HG02852 (cell line): ENCODE results near the gene DNAJC15.
A peak's percentile ranks its signal among the peaks of the same experiment; 100 is the strongest.
"Not testable (repeated sequence)": the region's sequence is repeated elsewhere in the genome, so short reads cannot be mapped to it uniquely, and the experiment has no call there.

Experiments
- ATAC-seq: cut with Tn5 transposase; IDR thresholded peaks from one replicate; pipeline ENCODE4 v1.9.1; 2021; ENCODE audit warnings: mild to moderate bottlenecking, moderate library complexity; ENCODE audit not compliant: unreplicated experiment

Gene DNAJC15

DNA sequence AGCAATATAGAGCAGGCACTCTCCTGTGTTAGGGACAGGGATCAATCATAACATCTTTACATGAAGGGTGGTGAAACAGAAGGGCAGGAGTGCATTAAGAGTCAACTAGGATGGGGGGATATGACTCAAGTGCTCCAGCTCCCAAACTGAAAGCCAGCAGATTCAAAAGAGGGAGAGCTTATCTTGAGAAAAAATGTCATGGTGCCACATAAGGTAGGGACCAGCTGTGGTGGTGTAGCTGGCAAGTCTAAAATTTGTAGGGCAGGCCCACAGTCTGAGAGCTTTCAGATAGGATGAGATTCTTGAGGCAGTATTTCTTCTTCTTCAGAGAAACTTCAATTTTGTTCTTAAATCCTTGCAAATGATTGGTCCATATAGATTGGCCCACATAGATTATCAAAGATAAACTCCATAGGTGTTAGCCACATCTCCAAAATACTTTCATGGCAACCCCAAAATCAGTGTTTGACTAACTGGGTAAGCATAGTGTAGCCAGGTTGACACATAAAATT is 19.1 kb downstream of the DNAJC15 start:
- ATAC-seq = no peak

DNA sequence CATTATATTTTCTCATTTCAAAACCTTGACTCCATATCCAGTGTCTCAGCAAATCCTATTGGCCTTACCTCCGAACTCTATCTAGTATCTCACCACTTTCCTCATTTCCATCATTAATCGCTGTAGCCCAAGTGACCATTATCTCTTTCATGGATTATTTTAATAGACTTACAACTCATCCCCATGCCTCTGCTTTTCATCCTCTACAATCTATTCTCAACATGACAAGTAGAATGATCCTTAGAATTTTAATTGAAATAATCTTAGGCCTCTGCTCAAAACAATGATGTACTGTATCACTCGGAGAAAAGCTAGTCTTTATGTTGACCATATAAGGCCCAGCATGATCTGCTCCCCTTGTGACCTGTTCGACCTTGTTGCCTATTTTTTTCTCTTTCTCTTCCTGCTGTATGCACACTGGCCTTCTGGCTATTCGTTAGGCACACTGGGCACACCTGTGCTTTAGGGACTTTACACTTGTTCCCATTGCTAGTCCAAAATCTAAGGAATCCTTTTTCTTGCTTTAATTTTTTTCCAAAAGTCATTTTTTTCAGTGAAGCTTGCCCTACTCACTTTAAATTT is 21.4 kb downstream of the DNAJC15 start:
- no peak for ATAC-seq

DNA sequence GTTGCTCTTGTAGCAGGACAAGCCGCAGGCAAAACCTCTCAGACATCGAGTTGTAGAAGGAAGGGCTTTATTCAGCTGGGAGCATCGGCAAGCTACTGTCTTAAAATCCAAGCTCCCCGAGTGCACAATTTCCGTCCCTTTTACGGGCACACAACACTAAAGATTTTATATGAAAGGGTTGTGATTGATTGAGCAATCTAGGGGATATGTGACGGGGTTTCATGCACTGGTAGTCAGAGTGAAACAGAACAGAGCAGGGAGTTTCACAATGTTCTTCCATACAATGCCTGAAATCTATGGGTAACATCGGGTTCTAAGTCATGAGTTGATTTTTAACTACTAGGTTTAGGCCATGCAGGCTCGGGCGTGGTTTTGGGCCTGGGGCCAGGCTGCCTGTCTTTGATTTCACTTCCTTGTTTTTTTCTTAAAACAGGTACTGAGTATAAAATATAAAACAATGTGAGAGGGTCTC is 22.0 kb downstream of the DNAJC15 start:
- not testable (repeated sequence) for ATAC-seq

DNA sequence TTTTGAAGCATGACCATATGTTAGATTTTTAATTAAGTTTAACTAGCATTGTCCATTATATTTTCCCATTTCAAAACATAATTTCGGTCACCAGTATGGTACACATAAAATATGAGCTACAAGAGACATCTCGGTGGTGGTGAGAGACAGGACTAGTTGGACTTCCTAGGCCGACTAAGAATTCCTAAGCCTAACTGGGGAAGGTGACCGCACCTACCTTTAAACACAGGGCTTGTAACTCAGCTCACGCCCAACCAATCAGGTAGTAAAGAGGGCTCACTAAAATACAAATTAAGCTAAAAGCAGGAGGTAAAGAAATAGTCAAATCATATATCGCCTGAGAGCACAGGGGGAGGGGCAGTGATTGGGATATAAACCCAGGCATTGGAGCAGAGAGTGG is 22.9 kb downstream of the DNAJC15 start:
- no peak for ATAC-seq

DNA sequence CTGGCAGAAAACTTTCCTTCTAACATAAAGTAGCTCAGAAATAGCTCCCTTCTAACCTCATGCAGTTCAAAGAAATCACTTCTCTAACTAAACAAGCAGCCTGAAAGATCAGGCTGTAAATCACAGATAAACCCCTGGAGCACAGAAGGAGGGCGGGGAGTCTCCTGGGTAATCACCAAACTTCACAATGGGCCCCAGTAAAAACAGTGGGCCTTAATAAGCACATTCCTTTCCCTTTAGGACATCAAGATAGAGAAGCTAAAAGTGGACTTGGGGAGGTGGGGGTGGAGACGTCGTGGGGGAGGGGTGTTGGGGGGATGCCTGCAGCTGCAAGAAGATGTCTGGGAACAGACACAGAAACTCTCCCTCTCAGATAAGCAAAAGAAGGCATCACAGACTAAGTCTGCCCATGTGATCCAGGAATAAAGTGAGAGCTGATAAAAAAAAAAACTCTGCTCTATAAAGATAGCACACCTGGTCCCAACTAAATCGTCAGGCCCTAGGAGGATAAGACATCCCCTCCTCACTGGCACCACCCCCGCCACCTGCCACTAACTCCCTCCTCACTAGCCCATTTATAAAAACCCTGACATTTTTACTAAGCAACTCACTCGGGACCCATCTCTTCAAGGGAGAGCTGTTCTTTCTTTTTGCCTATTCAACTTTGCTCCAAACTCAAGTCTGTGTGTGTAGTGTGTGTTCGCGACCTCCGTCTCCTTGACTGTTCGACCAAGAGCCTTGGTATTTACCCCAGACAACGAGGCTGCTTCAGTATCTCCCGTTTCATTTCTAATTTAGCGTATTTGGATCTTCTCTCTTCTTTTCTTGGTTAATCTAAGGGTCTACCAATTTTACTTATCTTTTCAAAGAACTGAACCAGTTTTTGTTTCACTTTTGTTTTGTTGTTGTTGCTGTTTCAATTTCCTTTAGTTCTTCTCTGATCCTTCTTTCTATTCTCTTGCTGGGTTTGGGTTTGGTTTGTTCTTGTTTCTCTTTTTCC is 31.7 kb downstream of the DNAJC15 start:
- ATAC-seq = no peak

DNA sequence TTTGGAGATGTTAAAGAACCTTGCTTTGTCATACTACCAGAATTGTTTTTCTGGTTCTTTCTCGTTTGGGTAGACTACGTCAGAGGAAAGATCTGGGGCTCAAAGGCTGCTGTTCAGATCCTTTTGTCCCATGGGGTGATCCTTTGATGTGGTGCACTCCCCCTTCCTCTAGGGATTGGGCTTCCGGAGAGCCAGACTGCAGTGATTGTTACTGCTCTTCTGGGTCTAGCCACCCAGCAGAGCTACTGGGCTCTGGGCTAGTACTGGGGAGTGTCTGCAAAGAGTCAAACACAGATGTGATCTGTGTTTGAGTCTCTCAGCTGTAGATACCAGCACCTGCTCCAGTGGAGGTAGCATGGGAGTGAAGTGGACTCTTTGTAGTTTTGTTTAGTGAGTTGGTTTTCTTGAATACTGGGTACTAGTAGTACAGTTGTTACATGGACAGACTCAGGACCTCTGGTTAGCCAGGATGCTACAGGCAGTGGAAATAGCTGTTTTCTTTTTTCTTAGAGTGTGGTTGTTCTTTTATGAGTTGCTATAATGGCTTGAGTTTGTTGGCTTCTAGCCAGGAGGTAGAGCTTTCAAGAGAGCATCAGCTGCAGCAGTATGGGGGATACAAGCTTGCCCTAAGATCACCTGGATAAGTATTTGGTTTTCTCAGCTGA is 34.4 kb downstream of the DNAJC15 start:
- ATAC-seq = no peak

DNA sequence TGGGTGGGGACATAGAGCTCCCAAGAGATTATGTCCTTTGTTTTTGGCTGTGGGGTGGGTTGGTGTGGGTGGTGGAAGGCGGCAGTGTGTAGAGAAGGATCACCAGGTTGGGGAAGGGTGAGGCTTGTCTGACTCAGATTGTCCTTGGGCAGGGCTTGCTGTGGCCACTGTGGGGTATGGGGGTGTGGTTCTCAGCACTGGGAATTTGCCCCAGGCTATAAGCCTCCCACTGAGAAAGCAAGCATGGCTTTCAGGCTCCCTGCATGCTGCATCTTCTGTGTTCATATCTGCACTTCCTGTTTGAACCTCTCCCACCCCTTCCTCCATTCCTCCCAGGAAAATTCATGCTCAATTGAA is 34.9 kb downstream of the DNAJC15 start:
- no peak for ATAC-seq

DNA sequence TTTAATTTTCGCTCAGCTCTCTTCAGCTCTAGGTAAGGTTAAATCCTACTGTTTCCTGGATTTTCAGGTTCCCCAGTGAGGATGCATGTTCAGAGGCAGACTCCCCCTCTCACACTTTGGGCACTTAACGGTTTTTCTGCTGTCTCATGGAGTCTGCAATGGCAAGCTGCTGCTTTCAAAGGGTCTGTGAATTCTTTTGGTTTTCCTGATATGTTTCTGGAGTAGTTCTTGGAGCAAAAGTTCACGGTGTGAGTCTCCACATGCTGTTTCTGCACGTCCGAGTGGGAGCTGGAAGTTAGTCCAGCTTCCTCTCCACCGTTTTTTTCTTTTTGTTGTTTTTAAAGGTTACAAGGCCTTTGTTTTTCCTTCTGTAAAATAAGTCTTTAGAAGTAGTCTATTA is 35.4 kb downstream of the DNAJC15 start:
- no peak for ATAC-seq

DNA sequence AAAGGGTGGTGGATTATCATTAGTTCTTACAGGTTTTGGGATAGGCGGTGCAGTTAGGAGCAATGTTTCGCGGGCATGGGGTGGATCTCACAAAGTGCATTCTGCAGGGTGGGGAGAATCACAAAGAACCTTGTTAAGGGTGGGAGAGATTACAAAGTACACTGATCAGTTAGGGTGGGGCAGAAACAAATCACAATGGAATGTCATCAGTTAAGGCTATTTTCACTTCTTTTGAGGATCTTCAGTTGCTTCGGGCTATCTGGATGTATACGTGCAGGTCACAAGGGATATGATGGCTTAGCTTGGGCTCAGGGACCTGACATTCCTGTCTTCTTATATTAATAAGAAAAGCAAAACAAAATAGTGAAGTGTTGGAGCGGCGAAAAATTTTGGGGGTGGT is 36.4 kb downstream of the DNAJC15 start:
- not testable (repeated sequence) for ATAC-seq

DNA sequence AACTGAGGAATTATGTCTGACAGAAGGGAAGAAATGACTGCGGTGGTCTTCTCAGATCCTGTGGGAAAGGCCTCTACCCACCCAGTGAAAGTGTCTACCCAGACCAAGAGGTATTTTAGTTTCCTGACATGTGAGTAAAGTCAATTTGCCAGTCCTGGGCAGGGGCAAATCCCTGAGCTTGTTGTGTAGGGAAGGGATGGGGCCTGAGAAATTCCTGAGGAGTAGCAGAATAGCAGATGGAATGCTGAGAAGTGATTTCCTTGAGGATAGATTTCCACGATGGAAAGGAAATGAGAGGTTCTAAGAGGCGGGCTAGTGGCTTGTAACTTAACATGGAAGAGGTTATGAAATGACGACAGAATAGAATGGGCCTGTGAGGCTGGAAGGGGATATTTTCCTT is 37.4 kb downstream of the DNAJC15 start:
- not testable (repeated sequence) for ATAC-seq

DNA sequence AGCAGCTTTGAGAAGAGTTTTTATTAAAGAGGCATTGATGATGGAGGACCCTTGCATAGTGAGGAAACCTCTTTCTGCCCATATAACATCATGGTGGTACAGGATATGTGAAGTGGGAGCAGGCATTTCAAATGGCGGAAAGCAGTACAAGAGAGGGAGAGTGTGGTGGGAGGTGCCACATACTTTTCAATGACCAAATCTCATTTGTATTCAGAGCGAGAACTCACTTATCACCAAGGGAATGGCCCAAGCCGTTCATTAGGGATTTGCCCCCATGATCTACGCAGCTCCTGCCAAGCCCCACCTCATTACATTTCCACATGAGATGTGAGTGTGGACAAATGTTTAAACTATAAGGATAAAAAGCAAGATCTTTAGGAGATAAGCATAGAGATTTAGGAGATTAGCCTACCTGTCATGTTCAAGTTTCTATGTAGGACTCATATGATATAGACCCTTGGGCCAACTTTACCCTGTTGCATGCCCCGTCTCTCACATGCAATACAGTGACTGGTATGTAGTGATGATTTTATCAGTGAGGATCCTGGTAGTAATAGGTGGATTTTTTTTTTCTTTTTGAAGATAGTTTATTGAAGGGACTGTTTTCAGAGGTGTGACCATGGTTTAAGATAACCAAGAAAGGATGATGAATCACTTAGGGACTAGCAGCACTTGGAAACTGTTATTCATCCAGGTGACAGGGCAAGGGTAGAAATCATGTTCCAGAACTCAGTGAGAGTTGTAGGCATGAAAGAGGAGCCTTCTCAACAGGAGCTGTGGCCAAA is 38.3 kb downstream of the DNAJC15 start:
- ATAC-seq = no peak

DNA sequence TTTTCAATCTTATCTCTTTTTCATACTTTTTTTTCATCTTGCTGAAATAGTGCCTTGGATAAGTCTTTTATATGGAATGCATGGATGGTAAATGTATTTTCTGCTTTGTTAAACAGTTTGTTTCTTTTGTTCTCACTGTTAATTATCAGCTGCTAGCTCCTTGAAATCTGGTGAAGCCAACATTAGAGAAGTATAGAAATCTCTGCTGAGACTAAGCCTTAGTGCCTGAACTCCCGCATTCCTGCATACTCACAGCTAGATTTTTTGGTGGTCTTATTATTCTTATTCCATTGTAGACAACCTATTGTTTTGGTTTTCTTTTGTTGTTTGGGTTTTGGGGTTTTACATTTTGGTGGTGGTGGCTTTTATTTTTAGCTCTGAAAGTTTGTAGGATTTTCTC is 48.4 kb downstream of the DNAJC15 start:
- no peak for ATAC-seq

DNA sequence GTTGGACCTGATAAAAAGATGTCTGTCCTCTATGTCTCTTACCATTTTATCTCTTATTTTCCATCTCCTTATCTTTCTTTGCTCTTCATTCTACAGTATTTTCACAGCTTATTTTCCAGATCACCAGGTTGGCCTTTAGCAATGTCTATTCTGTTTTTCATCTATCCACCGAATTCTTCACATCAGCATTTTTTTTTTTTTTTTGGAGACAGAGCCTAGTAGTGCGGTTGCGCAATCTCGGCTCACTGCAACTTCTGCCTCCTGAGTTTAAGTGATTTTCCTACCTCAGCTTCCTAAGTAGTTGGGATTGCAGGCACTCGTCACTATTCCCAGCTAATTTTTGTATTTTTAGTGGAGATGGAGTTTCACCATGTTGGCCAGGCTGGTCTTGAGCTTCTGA is 49.0 kb downstream of the DNAJC15 start:
- no peak for ATAC-seq

DNA sequence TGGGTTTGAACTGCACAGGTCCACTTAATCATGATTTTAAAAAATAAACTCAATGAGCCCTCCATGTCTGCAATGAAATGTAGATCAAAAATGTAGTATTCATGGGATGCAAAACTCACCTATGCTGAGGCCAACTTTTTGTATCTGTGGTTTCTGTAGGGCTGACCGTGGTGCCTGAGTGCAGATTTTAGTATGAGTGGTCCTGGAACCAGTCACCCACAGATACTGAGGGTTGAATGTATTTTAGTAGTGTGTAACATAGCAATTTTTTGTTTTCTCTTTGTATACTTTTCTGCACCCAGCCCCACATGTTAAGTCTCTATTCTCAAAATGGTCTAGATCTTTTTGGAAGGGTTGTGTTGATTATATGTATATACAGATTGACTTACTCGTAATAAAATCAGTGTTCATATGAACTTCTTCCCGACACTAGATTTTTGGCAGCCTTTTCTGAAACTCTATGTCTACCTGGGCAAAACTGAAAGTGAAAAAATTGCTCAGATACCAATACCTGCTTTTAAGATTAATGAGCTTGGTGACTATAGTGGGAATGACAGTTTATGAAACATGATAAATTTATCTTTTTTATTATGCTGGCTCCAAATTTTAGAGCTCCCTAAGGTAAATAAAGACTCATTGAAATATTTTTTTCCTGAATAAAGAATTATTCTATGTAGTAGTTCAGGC is 51.6 kb downstream of the DNAJC15 start:
- ATAC-seq = peak; percentile 74

DNA sequence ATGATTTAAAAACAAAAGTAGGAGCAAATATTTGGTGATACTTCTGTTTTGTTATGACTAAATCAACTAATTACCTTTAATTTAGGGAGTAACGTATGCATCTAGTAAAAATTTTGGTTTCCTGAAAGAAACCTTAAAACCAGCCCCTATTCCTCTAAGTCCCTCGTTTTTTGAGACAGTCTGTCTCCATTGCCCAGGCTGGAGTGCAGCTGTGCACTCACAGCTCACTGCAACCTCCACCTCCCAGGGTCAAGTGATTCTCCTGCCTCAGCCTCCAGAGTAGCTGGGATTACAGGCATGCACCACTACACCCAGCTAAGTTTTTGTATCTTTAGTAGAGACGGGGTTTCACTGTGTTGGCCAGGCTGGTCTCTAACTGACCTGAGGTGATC is 52.1 kb downstream of the DNAJC15 start:
- not testable (repeated sequence) for ATAC-seq

DNA sequence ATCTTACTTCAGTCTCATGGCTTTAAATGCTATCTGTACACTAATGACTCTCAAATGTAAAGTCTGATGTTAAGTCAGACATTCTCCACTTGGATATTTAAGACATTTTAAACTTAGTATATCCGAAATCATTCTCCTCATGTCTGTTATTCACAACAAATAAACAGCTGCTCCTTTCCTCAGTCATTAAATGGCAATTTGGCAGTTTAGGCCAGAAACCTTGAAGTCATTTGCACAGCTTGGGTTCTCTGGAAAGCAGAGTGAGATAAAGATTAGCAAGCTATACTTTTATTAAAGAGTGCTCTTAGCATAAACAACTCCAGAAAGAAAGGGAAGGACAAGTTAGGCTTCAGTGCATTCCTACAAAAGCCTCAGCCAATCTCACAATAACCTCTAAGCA is 53.7 kb downstream of the DNAJC15 start:
- ATAC-seq = no peak

DNA sequence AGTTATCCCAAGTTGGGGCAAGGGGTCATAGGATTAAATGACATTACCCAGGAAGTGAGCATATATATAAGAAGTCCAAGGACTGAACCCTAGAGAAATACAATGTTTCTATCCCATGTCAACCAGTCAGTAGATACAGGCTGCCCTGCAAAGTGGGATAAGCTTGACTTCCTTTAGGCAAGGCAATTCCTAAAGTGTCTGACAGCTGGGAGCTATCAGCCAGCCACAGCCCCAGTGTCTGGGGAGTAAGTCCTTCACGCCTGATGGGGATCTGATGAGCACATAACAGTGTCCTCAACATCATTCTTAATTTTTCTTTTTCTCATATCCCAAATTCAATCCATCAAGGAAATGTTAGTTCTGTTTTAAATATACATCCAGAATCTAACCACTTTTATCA is 54.1 kb downstream of the DNAJC15 start:
- no peak for ATAC-seq

DNA sequence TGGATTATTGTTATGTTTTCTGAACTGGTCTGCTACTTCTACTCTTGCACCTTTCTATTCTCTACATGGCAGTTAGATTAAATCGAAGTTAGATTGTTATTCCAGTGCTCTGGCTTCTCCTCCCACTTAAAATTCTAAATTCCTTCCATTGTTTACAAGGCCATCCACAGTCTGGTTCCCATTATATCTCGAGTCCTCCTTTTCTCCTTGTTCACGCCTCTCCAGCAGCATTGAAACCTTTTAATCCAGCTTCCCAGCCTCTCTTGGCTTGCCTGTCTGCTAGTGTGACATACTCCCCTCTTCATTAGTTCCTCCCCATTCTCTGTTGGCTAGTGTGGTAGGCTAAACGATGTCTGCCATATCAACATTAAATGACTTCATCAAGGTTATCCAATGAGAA is 54.5 kb downstream of the DNAJC15 start:
- ATAC-seq = no peak

DNA sequence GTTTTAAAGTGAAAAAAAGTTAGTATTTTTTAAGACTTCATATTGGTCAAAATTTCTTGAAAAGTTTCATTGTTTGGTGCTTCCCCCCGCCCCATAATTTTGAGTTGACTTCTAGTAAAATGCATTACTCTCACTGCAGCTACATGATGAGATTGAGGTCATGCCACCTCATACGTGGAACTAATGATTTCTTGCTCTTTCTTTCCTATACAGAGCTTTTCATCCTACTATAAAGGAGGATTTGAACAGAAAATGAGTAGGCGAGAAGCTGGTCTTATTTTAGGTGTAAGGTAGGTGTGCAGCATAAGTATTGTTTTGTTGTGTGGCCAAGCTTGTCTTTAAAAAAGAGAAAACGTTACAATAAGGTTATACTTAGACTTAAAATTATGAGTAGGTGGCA is 55.0 kb downstream of the DNAJC15 start:
- ATAC-seq = no peak

DNA sequence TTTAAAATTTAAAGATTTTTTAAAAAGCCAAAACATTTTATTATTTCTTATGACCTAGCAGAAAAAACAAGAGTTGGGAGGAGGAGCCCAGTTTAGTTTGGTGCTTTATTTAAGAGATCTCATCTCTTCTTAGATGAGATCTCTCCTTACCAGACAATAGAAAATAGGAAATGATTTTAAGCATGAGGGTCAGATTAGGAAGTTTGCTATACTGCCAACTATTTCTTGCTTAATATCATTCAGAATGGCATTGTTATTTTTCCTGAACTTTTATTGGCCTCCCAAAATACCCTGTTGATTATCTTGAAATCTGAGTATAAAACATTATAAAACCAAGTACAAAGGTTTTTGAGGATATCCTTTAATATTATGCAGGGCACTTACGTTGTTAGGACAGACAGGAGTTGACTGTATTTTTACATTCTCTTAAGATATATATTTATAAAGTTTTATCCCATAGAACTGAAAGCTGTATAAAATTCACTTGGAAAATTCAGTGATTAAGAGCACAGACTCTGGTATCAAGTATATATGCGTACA is 56.1 kb downstream of the DNAJC15 start:
- ATAC-seq = no peak
